H9 (cell line): ENCODE data around the gene GIPC1. TPM values are rescaled to one million over a fixed set of nuclear protein-coding genes. Genes with fewer than 3 reads are reported as not detected.

ENCODE experiments used
- DNase-seq: peaks from one replicate; pipeline ENCODE4 v3.0.0-alpha.2; 2017
- H2AFZ ChIP-seq: one replicate; pipeline ENCODE4 v1.6.1; 2013; ENCODE audit warnings: mild to moderate bottlenecking, low read length, control low read depth, moderate library complexity
- H2AK5ac ChIP-seq: 2 replicates; pipeline ENCODE4 v1.6.1; 2013; ENCODE audit warnings: low read length, control low read depth, mixed read lengths; ENCODE audit not compliant: insufficient read length
- H2BK120ac ChIP-seq: one replicate; pipeline ENCODE4 v1.6.1; 2013; ENCODE audit warnings: low read depth, mild to moderate bottlenecking, low read length, control low read depth, inconsistent platforms; ENCODE audit not compliant: poor library complexity, severe bottlenecking
- H2BK12ac ChIP-seq: 2 replicates; pipeline ENCODE4 v1.6.1; 2013; ENCODE audit warnings: low read length, control low read depth, mixed read lengths, low read depth; ENCODE audit not compliant: insufficient read length
- H2BK15ac ChIP-seq: 2 replicates; pipeline ENCODE4 v1.6.1; 2013; ENCODE audit warnings: low read depth, low read length, control low read depth
- H2BK20ac ChIP-seq: one replicate; pipeline ENCODE4 v1.6.1; 2013; ENCODE audit warnings: low read depth, mild to moderate bottlenecking, low read length, control low read depth, inconsistent platforms; ENCODE audit not compliant: poor library complexity, severe bottlenecking
- H2BK5ac ChIP-seq: 2 replicates; pipeline ENCODE4 v1.6.1; 2013; ENCODE audit warnings: low read length, control low read depth, mixed read lengths; ENCODE audit not compliant: insufficient read length
- H3K14ac ChIP-seq: 2 replicates; pipeline ENCODE4 v1.6.1; 2013; ENCODE audit warnings: low read length, control low read depth; ENCODE audit not compliant: insufficient read depth
- H3K18ac ChIP-seq: 2 replicates; pipeline ENCODE4 v1.6.1; 2013; ENCODE audit warnings: low read depth, mild to moderate bottlenecking, mixed read lengths, low read length, control low read depth; ENCODE audit not compliant: insufficient read length
- H3K23ac ChIP-seq: 2 replicates; pipeline ENCODE4 v1.6.1; 2013; ENCODE audit warnings: low read length, control low read depth, mixed read lengths, low read depth; ENCODE audit not compliant: insufficient read length
- H3K23me2 ChIP-seq: 2 replicates; pipeline ENCODE4 v1.6.1; 2013; ENCODE audit warnings: low read depth, mild to moderate bottlenecking, mixed read lengths, low read length, control low read depth; ENCODE audit not compliant: insufficient read length, poor library complexity, severe bottlenecking
- H3K27ac ChIP-seq: 2 replicates; pipeline ENCODE4 v1.5.1; 2013; ENCODE audit warnings: low read length, control low read depth, mixed read lengths, low read depth; ENCODE audit not compliant: insufficient read length
- H3K27me3 ChIP-seq: 2 replicates; pipeline ENCODE4 v1.6.1; 2013; ENCODE audit warnings: low read length, control low read depth, inconsistent platforms; ENCODE audit not compliant: insufficient read depth
- H3K4ac ChIP-seq: 2 replicates; pipeline ENCODE4 v1.6.1; 2013; ENCODE audit warnings: low read depth, mild to moderate bottlenecking, control low read depth, inconsistent platforms, low read length, moderate library complexity
- H3K4me1 ChIP-seq: 2 replicates; pipeline ENCODE4 v1.6.1; 2013; ENCODE audit warnings: low read length, control low read depth, inconsistent platforms; ENCODE audit not compliant: insufficient read depth
- H3K4me2 ChIP-seq: 2 replicates; pipeline ENCODE4 v1.6.1; 2013; ENCODE audit warnings: low read length, control low read depth, mixed read lengths; ENCODE audit not compliant: insufficient read length, insufficient read depth
- H3K56ac ChIP-seq: 2 replicates; pipeline ENCODE4 v1.6.1; 2013; ENCODE audit warnings: low read depth, mild to moderate bottlenecking, mixed read lengths, low read length, control low read depth; ENCODE audit not compliant: insufficient read length
- H3K79me1 ChIP-seq: 2 replicates; pipeline ENCODE4 v1.6.1; 2013; ENCODE audit warnings: low read depth, mild to moderate bottlenecking, moderate library complexity, low read length, control low read depth, inconsistent platforms; ENCODE audit not compliant: insufficient read depth, poor library complexity, severe bottlenecking
- H3K79me2 ChIP-seq: 2 replicates; pipeline ENCODE4 v1.6.1; 2013; ENCODE audit warnings: low read length, control low read depth, inconsistent platforms; ENCODE audit not compliant: insufficient read depth
- H3K9ac ChIP-seq: 2 replicates; pipeline ENCODE4 v1.6.1; 2013; ENCODE audit warnings: low read length, control low read depth, mixed read lengths; ENCODE audit not compliant: insufficient read length; ENCODE audit errors: extremely low read depth
- H3K9me3 ChIP-seq: one replicate; pipeline ENCODE4 v1.6.1; 2013; ENCODE audit warnings: low read depth, low read length, inconsistent platforms; ENCODE audit not compliant: control insufficient read depth
- H3T11ph ChIP-seq: one replicate; pipeline ENCODE4 v1.6.1; 2013; ENCODE audit warnings: mild to moderate bottlenecking, low read length, control low read depth, inconsistent platforms
- H4K20me1 ChIP-seq: one replicate; pipeline ENCODE4 v1.6.1; 2013; ENCODE audit not compliant: control insufficient read depth, insufficient read length, insufficient read depth
- H4K5ac ChIP-seq: 2 replicates; pipeline ENCODE4 v1.6.1; 2013; ENCODE audit warnings: low read depth, mild to moderate bottlenecking, mixed read lengths, low read length, control low read depth; ENCODE audit not compliant: insufficient read length
- H4K8ac ChIP-seq: replicated peaks from 2 replicates; pipeline ENCODE4 v1.6.1; 2013; ENCODE audit warnings: low read length, control low read depth, mixed read lengths, low read depth; ENCODE audit not compliant: insufficient read length
- H4K91ac ChIP-seq: 2 replicates; pipeline ENCODE4 v1.6.1; 2013; ENCODE audit warnings: low read depth, mild to moderate bottlenecking, moderate library complexity, mixed read lengths, low read length, control low read depth; ENCODE audit not compliant: insufficient read length
- H3K27ac Mint-ChIP-seq, 3 experiments: 2 replicates in 2 of 3; 3 replicates in 1 of 3; pipeline ENCODE4 v1.8.0; 2020 to 2021; ENCODE audit warnings: mixed read lengths in 3 of 3, mild to moderate bottlenecking in 1 of 3, moderate library complexity in 1 of 3
- H3K27me3 Mint-ChIP-seq: 2 replicates; pipeline ENCODE4 v1.8.0; 2021; ENCODE audit warnings: low read depth, mild to moderate bottlenecking, moderate library complexity, mixed read lengths
- H3K36me3 Mint-ChIP-seq, 3 experiments: 2 replicates in 2 of 3; 3 replicates in 1 of 3; pipeline ENCODE4 v1.8.0; 2020 to 2021; ENCODE audit warnings: low read depth in 3 of 3, mixed read lengths in 3 of 3; ENCODE audit not compliant: insufficient read depth in 1 of 3
- H3K4me1 Mint-ChIP-seq, 2 experiments: 2 replicates each; pipeline ENCODE4 v1.8.0; 2020; ENCODE audit warnings: mixed read lengths in 2 of 2
- H3K4me3 Mint-ChIP-seq, 2 experiments: 2 replicates in 1 of 2; 3 replicates in 1 of 2; pipeline ENCODE4 v1.8.0; 2020 to 2021; ENCODE audit warnings: mild to moderate bottlenecking in 2 of 2, mixed read lengths in 2 of 2, moderate library complexity in 1 of 2
- H3K9me3 Mint-ChIP-seq, 2 experiments: 2 replicates in 1 of 2; 3 replicates in 1 of 2; pipeline ENCODE4 v1.8.0; 2020; ENCODE audit warnings: mild to moderate bottlenecking in 2 of 2, mixed read lengths in 2 of 2, moderate library complexity in 1 of 2
- CTCF ChIP-seq: fragments of 200-600 bp; sonication (generic); conservative IDR thresholded peaks from 3 replicates; pipeline ENCODE4 v1.8.0; 2021; ENCODE audit warnings: antibody characterized with exemption, mild to moderate bottlenecking
- WGBS: extraction: QIAGEN DNeasy Blood & Tissue Kit; methylation state at CpG from one replicate; pipeline ENCODE4 v1.1.7; 2013; ENCODE audit warnings: missing lambda C conversion rate, low lambda C conversion rate, mixed read lengths; ENCODE audit not compliant: insufficient read length; ENCODE audit errors: extremely low coverage; 5-methylcytosine and 5-hydroxymethylcytosine counted together
- total RNA-seq: library from RNA; stranded (reverse); gene quantifications from 2 replicates; pipeline ENCODE4 v1.2.1, GENCODE V29; 2021

GIPC1 gene
- total RNA-seq, 1 experiment from 2014 or later = 70.6 TPM

GRCh38 chr19:14482172-14482941 is 13.6 kb downstream of the GIPC1 start:
- Histone ChIP-seq H4K91ac (no peak overlapping the region), H3K9ac (no peak overlapping the region), H3K4me1 (no peaks in the 10 kb centered on the region), H3K23ac (no peak overlapping the region), H2BK15ac (no peak overlapping the region), H4K20me1 (no peaks in the 10 kb centered on the region), H2BK5ac (no peak overlapping the region), H3K27me3 (no peaks in the 10 kb centered on the region), H2BK12ac (no peak overlapping the region), H2AFZ (no peak overlapping the region), H2AK5ac (no peak overlapping the region), H3K4ac (no peak overlapping the region), H4K8ac (no peak overlapping the region), H4K5ac (no peak overlapping the region), H3T11ph (no peak overlapping the region), H2BK20ac (no peak overlapping the region), H3K79me1 (no peaks in the 10 kb centered on the region), H3K56ac (no peak overlapping the region), H3K18ac (no peak overlapping the region), H3K9me3 (no peaks in the 10 kb centered on the region), H3K14ac (no peak overlapping the region), H3K27ac (no peak overlapping the region), H2BK120ac (no peak overlapping the region), H3K4me2 (no peak overlapping the region), H3K79me2 (no peaks in the 10 kb centered on the region), H3K23me2 (no peaks in the 10 kb centered on the region)
- TF ChIP-seq CTCF = no peak
- H3K27ac Mint-ChIP-seq = no peak overlapping the region
- DNase-seq = no peak
- peaks cover 6 to 12% of the 10 kb centered on the region in 2 experiments for H3K4me1 Mint-ChIP-seq
- H3K4me3 Mint-ChIP-seq = no peak overlapping the region
- peaks cover 18 to 48% (median 29%) of the 10 kb centered on the region in 3 experiments; a peak in 6 of 7 replicates for H3K36me3 Mint-ChIP-seq
- H3K9me3 Mint-ChIP-seq = no peaks in the 10 kb centered on the region
- no CpG with 5 or more reads among the region's 18 CpGs for WGBS
- H3K27me3 Mint-ChIP-seq = no peaks in the 10 kb centered on the region
